ENCODE results near the gene NAV3. TPM values are rescaled to one million over a fixed set of nuclear protein-coding genes. Genes with fewer than 3 reads are reported as not detected.

The NAV3 gene
- total and polyA plus RNA-seq, 2 experiments from 2014 or later = 4.0 to 12.0 TPM

DNA sequence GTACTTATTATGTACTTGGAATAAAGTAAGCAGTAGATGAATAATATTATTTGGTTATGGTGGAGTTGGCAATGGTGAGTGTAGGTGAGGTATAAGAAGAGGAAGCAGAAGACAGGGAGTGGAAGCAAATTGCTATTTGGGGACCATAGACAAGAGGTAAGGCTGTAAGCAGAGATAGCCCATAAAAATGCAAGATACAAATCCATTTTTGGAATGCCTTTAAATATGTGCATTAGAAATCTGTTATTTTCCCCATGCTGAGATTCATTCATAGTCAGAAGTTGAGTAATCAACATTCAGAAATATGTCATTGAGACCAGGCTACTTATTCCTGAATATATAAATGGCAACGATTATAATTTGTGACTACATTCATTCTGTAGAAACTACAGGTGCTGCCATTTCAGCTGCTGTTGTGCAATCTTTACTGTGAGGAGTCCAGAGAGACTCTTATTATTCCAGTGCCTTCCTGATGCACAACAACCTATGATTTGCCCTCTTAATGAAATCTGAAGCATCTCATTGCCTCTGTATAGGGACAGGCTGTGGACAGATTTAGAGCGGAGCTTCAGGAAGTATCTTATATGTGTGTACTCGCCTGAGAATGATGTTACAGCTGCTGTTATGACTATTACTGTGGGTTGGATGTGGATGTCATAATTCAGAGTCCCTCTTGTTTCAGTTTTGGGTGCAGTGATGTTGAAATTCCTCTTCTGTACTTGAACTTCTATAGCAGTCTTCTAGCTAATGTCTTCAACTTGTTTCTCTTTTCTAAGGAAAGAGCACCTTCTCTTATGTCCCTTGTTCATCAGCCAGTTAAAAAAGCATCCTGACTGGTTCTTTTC, 173.8 kb downstream of the NAV3 start (continued):
- no peak for TF ChIP-seq ZNF114 (CRISPR knock-in tag; IDR thresholded peaks at IDR 0.05)

DNA sequence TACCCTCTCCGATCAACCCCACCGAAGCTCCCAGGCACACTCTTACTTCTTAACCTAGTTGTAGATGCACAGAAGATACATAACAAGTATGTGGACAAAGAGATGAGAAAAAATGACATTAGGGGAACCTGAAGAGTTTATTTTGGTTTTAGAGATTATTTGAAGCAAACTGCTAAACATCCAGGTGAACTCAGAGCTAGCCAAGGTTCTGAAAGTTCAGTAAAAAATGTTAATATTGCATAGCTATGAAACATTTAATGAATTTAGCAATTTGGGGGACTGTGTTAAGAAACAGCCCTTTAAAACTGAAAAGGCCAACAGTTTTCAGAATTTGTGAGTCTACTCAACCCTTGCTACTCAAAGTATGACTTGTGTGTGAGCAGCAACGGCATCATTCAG, 174.4 kb downstream of the NAV3 start:
- no peaks in the 10 kb centered on the region for H3K4me1 Mint-ChIP-seq
- TF ChIP-seq, protein P1, sequence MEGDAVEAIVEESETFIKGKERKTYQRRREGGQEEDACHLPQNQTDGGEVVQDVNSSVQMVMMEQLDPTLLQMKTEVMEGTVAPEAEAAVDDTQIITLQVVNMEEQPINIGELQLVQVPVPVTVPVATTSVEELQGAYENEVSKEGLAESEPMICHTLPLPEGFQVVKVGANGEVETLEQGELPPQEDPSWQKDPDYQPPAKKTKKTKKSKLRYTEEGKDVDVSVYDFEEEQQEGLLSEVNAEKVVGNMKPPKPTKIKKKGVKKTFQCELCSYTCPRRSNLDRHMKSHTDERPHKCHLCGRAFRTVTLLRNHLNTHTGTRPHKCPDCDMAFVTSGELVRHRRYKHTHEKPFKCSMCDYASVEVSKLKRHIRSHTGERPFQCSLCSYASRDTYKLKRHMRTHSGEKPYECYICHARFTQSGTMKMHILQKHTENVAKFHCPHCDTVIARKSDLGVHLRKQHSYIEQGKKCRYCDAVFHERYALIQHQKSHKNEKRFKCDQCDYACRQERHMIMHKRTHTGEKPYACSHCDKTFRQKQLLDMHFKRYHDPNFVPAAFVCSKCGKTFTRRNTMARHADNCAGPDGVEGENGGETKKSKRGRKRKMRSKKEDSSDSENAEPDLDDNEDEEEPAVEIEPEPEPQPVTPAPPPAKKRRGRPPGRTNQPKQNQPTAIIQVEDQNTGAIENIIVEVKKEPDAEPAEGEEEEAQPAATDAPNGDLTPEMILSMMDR (conservative IDR thresholded peaks at IDR 0.05; ENCODE audit: low read depth in 2 of 2) = no peak
- TF ChIP-seq, protein P2, sequence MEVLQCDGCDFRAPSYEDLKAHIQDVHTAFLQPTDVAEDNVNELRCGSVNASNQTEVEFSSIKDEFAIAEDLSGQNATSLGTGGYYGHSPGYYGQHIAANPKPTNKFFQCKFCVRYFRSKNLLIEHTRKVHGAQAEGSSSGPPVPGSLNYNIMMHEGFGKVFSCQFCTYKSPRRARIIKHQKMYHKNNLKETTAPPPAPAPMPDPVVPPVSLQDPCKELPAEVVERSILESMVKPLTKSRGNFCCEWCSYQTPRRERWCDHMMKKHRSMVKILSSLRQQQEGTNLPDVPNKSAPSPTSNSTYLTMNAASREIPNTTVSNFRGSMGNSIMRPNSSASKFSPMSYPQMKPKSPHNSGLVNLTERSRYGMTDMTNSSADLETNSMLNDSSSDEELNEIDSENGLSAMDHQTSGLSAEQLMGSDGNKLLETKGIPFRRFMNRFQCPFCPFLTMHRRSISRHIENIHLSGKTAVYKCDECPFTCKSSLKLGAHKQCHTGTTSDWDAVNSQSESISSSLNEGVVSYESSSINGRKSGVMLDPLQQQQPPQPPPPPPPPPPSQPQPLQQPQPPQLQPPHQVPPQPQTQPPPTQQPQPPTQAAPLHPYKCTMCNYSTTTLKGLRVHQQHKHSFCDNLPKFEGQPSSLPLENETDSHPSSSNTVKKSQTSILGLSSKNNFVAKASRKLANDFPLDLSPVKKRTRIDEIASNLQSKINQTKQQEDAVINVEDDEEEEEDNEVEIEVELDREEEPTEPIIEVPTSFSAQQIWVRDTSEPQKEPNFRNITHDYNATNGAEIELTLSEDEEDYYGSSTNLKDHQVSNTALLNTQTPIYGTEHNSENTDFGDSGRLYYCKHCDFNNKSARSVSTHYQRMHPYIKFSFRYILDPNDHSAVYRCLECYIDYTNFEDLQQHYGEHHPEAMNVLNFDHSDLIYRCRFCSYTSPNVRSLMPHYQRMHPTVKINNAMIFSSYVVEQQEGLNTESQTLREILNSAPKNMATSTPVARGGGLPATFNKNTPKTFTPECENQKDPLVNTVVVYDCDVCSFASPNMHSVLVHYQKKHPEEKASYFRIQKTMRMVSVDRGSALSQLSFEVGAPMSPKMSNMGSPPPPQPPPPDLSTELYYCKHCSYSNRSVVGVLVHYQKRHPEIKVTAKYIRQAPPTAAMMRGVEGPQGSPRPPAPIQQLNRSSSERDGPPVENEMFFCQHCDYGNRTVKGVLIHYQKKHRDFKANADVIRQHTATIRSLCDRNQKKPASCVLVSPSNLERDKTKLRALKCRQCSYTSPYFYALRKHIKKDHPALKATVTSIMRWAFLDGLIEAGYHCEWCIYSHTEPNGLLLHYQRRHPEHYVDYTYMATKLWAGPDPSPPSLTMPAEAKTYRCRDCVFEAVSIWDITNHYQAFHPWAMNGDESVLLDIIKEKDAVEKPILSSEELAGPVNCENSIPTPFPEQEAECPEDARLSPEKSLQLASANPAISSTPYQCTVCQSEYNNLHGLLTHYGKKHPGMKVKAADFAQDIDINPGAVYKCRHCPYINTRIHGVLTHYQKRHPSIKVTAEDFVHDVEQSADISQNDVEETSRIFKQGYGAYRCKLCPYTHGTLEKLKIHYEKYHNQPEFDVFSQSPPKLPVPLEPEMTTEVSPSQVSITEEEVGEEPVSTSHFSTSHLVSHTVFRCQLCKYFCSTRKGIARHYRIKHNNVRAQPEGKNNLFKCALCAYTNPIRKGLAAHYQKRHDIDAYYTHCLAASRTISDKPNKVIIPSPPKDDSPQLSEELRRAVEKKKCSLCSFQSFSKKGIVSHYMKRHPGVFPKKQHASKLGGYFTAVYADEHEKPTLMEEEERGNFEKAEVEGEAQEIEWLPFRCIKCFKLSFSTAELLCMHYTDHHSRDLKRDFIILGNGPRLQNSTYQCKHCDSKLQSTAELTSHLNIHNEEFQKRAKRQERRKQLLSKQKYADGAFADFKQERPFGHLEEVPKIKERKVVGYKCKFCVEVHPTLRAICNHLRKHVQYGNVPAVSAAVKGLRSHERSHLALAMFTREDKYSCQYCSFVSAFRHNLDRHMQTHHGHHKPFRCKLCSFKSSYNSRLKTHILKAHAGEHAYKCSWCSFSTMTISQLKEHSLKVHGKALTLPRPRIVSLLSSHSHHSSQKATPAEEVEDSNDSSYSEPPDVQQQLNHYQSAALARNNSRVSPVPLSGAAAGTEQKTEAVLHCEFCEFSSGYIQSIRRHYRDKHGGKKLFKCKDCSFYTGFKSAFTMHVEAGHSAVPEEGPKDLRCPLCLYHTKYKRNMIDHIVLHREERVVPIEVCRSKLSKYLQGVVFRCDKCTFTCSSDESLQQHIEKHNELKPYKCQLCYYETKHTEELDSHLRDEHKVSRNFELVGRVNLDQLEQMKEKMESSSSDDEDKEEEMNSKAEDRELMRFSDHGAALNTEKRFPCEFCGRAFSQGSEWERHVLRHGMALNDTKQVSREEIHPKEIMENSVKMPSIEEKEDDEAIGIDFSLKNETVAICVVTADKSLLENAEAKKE (CRISPR knock-in tag; IDR thresholded peaks at IDR 0.05) = no peak
- TF ChIP-seq ZNF114 (CRISPR knock-in tag; IDR thresholded peaks at IDR 0.05) = no peak
- TF ChIP-seq, protein P3, sequence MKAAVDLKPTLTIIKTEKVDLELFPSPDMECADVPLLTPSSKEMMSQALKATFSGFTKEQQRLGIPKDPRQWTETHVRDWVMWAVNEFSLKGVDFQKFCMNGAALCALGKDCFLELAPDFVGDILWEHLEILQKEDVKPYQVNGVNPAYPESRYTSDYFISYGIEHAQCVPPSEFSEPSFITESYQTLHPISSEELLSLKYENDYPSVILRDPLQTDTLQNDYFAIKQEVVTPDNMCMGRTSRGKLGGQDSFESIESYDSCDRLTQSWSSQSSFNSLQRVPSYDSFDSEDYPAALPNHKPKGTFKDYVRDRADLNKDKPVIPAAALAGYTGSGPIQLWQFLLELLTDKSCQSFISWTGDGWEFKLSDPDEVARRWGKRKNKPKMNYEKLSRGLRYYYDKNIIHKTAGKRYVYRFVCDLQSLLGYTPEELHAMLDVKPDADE (IDR thresholded peaks at IDR 0.05) = no peak
- TF ChIP-seq CREB1 (CRISPR knock-in tag; IDR thresholded peaks at IDR 0.05; ENCODE audit: low read depth) = no peak
- no peak for TF ChIP-seq STAT1 (IDR thresholded peaks at IDR 0.05; ENCODE audit: unreplicated experiment)
- TF ChIP-seq EZH2phosphoT487 (IDR thresholded peaks at IDR 0.05; ENCODE audit: unreplicated experiment) = no peak
- no peak for TF ChIP-seq EZH2 (IDR thresholded peaks at IDR 0.05; ENCODE audit: low read depth, unreplicated experiment)
- TF ChIP-seq POLR2AphosphoS5 (IDR thresholded peaks at IDR 0.05; ENCODE audit: low read depth) = no peak
- TF ChIP-seq NANOG (IDR thresholded peaks at IDR 0.05; ENCODE audit: borderline replicate concordance) = no peak
- TF ChIP-seq, protein P4, sequence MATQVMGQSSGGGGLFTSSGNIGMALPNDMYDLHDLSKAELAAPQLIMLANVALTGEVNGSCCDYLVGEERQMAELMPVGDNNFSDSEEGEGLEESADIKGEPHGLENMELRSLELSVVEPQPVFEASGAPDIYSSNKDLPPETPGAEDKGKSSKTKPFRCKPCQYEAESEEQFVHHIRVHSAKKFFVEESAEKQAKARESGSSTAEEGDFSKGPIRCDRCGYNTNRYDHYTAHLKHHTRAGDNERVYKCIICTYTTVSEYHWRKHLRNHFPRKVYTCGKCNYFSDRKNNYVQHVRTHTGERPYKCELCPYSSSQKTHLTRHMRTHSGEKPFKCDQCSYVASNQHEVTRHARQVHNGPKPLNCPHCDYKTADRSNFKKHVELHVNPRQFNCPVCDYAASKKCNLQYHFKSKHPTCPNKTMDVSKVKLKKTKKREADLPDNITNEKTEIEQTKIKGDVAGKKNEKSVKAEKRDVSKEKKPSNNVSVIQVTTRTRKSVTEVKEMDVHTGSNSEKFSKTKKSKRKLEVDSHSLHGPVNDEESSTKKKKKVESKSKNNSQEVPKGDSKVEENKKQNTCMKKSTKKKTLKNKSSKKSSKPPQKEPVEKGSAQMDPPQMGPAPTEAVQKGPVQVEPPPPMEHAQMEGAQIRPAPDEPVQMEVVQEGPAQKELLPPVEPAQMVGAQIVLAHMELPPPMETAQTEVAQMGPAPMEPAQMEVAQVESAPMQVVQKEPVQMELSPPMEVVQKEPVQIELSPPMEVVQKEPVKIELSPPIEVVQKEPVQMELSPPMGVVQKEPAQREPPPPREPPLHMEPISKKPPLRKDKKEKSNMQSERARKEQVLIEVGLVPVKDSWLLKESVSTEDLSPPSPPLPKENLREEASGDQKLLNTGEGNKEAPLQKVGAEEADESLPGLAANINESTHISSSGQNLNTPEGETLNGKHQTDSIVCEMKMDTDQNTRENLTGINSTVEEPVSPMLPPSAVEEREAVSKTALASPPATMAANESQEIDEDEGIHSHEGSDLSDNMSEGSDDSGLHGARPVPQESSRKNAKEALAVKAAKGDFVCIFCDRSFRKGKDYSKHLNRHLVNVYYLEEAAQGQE (IDR thresholded peaks at IDR 0.05; ENCODE audit: unreplicated experiment) = no peak
- no peak for TF ChIP-seq ZNF331 (CRISPR knock-in tag; IDR thresholded peaks at IDR 0.05; ENCODE audit: low read depth)

More for the DNA sequence above, 174.4 kb downstream of the NAV3 start:
- Mint-ChIP-seq H3K27ac (no peak overlapping the region), H3K27me3 (ENCODE audit: insufficient read depth, low read depth, poor library complexity) (no peaks in the 10 kb centered on the region), H3K4me3 (no peak overlapping the region), H3K36me3 (ENCODE audit: low read depth) (no peaks in the 10 kb centered on the region), H3K9me3 (no peaks in the 10 kb centered on the region)
- H3K36me3 ChIP-seq (ENCODE audit: insufficient read depth) = no peaks in the 10 kb centered on the region
- no peaks in the 10 kb centered on the region for H3K27me3 ChIP-seq (ENCODE audit: insufficient read depth)
- no peak overlapping the region for H3K4me2 ChIP-seq
- ATAC-seq (no peak), DNase-seq (ENCODE audit: low spot score) (no peak)
- H2AFZ ChIP-seq = no peak overlapping the region
- H3K27ac ChIP-seq (ENCODE audit: low read depth) = no peak overlapping the region
- H4K20me1 ChIP-seq (replicated peaks; ENCODE audit: insufficient read depth) = no peaks in the 10 kb centered on the region
- no peaks in the 10 kb centered on the region for H3F3A ChIP-seq (replicated peaks; ENCODE audit: low read depth)
- H3K4me3 ChIP-seq = no peak overlapping the region
- H3K9me2 ChIP-seq (ENCODE audit: insufficient read depth) = no peaks in the 10 kb centered on the region
- H3K79me2 ChIP-seq (replicated peaks; ENCODE audit: insufficient read depth) = no peaks in the 10 kb centered on the region
- no peaks in the 10 kb centered on the region for H3K4me1 ChIP-seq (ENCODE audit: insufficient read depth)
